Stimulated activated CD8-positive, alpha-beta memory T cell treated with anti-CD3 and anti-CD28 coated beads, Interleukin-15, amount 100 ng/mL, for 24 hours (primary cell): ENCODE data around the gene CDH4.

ENCODE experiments used
- DNase-seq: peaks from one replicate; pipeline ENCODE4 v3.0.0-alpha.2; 2020; ENCODE audit warnings: low read depth

Gene CDH4

DNA sequence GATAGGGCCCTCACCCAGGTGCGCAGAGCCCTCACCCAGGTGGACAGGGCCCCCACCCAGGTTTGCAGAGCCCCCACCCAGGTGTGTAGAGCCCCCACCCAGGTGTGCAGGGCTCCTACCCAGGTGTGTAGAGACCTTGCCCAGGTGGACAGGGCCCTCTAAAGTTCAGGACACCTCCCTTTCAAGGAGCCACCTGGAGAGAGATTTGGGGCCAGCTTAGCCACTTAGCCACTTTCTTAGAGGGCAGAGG, 533.4 kb downstream of the CDH4 start:
- DNase-seq, result no peak

- DNase-seq, result no peak
Measured at GRCh38 chr20:61786230-61786629, 534.2 kb downstream of the CDH4 start.

GRCh38 chr20:61788343-61788742, 536.3 kb downstream of the CDH4 start:
- no peak for DNase-seq

GRCh38 chr20:61789329-61789728, 537.3 kb downstream of the CDH4 start:
- no peak for DNase-seq

GRCh38 chr20:61790116-61790827, 538.2 kb downstream of the CDH4 start:
- DNase-seq, result no peak

DNA sequence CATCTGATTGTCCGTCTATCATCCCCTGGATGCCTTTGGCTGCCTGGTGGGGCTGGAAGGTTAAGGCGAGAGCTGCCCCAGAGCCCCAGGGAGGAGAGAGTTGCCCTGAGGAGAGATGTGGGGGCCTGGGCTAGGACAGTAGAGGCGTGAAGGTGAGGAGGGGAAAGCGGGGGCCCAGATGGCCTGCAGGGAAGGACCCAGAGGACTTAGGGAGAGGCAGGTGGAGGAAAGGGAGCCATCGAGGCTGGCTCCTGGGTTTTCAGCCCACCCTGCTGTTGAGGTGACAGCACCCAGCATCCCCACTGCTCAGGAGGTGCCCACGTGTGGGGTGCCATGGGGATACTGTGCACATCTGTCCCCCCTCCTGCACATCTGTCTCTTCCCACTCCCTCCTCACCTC, 539.9 kb downstream of the CDH4 start:
- no peak for DNase-seq

DNA sequence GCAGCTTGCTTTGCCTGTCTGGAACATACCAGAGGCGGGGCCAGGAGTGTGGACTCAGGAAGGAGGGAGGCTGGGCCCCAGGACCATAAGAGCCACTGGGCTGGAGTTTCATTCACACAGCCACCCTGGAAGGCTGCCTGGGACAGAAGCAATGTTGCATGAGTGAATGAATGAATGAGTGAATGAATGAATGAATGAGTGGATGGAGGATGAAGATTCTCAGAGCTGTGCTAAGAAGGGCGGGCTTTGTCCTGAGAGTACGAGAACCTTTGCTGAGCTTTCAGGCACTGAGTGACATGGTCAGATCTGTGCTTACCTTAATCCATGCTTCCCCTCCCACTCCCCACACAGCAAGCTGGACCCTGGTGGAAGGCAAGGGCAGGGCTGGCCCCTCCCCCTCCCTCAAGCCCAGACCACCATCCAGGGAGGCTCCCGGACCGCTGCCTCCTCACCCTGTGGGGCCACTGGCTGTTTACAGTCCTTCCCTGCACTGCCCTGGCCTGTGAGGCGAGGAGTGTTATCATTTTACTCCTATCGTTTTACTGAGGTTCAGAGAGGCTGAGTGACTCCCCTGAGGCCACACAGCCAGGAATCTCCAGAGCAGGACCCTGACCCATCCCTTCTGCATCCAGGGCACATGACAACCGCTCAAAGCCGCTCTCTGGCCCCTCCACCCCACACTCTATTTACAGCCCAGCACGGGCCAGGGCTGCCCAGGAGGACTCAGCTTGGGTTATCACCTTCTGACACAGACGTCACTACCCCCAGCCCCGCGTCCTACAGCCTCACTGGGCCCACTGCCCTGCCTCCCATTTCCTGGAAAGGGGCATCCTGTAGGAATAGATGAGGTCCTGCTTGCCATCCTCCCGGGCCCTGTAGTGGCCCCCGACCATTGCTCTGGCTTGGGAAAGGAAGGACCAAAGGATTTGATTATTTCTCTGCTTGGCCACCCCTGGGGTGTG, 543.9 kb downstream of the CDH4 start:
- DNase-seq, result no peak

GRCh38 chr20:61796738-61797137, 544.7 kb downstream of the CDH4 start:
- DNase-seq, result no peak

DNA sequence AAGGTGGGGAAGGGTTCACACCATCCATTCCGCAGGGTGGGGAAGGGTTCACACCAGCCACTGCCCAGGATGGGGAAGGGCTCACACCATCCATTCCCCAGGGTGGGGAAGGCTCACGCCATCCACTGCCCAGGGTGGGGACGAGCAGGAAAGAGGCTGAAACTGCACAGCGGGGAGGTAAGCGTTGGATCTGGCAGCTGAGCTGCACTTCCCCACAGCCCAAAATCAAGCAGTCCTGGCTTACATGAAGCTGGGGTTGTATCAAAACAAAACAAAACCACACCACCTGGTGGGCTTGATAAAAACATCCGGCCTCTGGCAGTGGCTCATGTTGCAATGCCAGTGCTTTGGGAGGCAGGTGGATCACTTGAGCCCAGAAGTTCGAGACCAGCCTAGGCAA, 545.1 kb downstream of the CDH4 start:
- DNase-seq, result no peak

- DNase-seq, result no peak
Measured at GRCh38 chr20:61797971-61798411, 545.9 kb downstream of the CDH4 start.

DNA sequence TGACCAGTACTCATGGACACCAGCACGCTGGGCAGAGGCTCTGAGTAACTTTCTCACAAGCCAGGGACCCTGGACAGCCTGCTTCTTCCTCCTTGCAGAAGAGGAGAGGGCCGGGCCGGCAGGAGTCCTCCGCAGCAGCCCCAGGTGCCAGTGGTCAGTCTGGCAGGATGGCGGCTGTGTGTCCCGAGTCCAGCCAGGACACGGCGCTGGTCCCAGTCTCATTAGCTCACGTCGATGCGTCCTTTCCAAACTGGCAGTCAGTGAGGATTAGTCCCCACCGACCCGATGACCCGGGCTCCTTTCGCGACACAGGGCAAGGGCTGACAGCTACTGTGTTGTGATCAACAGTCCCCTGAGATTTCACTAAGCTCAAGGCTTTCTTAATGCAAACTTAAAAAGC, 546.6 kb downstream of the CDH4 start:
- DNase-seq, result no peak

GRCh38 chr20:61799394-61799923, 547.4 kb downstream of the CDH4 start:
- DNase-seq, result no peak

GRCh38 chr20:61799928-61800327, 547.9 kb downstream of the CDH4 start:
- no peak for DNase-seq

GRCh38 chr20:61800359-61801064, 548.5 kb downstream of the CDH4 start:
- no peak for DNase-seq

DNA sequence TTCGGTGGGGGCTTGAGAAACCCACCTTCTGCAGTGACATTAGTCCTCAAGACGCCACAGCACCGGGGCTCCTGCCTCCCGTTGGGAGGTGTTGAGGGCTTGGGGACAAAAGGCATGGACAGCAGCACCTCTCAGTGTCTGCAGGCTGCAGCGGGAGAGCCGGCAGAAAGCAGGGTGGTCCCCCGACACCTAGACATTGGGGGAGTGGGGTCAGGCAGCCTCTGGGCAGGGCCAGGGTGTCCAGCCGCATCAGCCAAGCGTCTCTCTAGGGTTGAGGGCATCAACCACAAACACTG, 549.0 kb downstream of the CDH4 start:
- no peak for DNase-seq

GRCh38 chr20:61801428-61801827, 549.4 kb downstream of the CDH4 start:
- no peak for DNase-seq

- DNase-seq, result no peak
Measured at GRCh38 chr20:61801857-61802442, 549.9 kb downstream of the CDH4 start.

DNA sequence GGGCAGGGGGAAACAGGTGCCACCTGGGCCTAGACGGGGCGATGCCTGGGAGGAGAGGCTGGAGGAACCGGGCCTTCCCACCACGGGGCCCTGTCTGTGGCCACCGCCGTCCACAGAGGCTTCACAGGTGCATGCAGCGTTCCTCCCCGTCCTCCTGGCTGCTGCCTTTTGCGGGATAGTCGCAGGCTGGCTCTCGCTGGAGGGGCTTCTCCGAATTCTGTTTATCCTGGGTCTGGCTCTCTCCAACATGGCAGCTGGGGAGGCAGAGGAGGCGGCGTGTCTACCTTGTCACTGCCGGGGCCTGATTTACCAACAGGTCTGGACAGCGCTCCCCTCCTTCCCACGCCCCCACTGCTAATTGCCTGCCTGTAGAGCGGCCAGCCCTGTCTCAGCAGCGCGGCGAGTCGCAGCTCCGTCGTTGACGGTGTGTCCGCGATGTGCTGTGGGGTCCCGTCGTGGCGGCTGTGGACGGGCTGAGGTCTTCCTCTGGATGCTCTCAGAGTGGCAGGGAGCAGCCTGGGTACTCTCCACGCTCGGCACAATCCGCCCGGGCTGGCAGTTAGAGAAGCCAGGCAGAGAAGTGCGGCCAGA, 550.8 kb downstream of the CDH4 start:
- DNase-seq, result no peak

- DNase-seq, result no peak
Measured at GRCh38 chr20:61803416-61803914, 551.4 kb downstream of the CDH4 start.

DNA sequence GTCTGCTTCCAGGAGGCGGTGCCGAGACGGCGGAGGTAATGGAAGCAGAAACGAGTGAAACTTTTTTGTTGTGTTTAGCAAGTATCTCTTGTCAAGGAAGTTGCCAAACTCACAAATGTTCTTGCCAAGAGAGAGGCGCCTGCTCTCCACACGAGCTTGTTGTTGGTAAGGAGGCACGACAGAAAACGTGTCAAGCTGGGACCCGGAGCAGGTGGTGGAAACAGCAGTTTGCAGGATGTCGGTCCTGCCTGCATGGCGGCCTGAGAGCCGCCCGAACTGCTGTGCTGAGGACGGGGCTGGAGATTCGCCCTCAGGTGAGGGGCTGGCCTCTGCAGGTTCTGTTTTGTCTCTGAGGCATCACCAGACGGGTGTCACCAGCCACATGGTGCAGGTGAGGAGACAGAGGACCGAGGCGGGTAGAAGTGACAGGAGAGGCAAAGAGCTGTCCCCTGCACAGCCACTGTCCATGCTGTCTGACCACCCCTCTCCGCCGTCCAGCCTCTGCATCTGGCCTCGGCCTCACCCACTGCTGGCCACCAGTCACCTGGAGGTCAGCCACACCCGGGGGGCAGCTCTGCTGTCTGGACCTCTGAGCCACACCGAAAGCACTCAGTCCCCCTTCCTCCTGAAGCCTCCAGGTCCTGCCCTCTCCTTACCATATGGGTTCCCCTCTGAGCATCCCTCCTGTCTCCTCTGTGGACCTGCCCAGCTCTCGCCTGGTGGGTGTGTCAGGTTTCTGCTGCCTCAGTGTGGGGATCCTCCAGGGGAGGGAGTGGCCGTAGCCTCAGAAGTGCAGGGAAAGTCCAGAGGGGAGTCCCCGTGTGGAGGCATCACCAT, 552.1 kb downstream of the CDH4 start:
- no peak for DNase-seq

DNA sequence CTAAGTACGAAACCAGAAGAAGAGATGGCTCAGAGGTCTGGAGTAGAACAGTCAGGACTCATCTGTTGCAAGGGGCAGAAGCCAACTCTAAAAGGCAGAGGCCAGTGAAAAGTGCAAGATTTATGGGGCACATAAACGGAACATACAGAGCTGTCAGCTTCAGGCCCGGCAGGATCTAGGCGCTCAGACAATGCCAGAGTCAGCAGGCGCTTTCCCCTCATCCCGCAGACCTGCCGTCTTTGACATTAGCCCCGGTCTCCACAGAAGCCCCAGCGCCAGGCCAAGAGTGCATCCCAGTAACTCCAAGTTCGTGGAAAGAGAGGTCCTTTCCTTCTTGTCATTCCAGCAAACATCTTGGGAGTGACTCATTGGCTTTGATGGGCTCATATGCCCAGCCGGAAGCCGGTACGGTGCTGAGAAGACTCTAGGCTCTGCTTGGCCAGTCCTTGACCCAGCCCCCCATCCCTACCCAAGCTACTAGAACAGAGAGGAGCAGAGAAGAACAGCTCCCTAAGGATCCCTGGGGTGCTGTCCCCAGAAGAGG, 552.8 kb downstream of the CDH4 start:
- no peak for DNase-seq
